HepG2 (cell line): ENCODE results near the gene HTR4. TPM values are rescaled to one million over a fixed set of nuclear protein-coding genes. Genes with fewer than 3 reads are reported as not detected.

ENCODE experiments used
- ATAC-seq: fragments of 200-7000 bp; cut with Tn5 transposase; 3 replicates; pipeline ENCODE4 v1.9.1; 2020; ENCODE audit warnings: mild to moderate bottlenecking, moderate library complexity
- BruUV-seq: library from RNA; stranded (reverse); fragments of 400-500 nt; replicated peaks from 2 replicates; lab custom pipeline; 2021; lab: Mats Ljungman, UMichigan
- CTCF ChIA-PET: fragments of 300-600 bp; formaldehyde crosslinking; extraction: SDS; loops from one replicate; lab custom pipeline; 2021; ENCODE audit warnings: low total read pairs, inconsistent platforms, low intra/inter-chr PET ratio; lab: Yijun Ruan, JAX
- POLR2A ChIA-PET: fragments of 350-600 bp; sonication (Branson Sonifier 250); formaldehyde crosslinking; loops from one replicate; lab custom pipeline; 2020; ENCODE audit warnings: antibody characterized with exemption, inconsistent platforms; lab: Yijun Ruan, JAX
- DNase-seq: peaks from one replicate; pipeline ENCODE4 v3.0.0-alpha.2; 2015; ENCODE audit warnings: low spot score
- FAIRE-seq: peaks from 3 replicates; lab custom pipeline; 2011; peaks lifted over from hg19 to GRCh38; lab: Jason Lieb, UNC
- H2AFZ ChIP-seq: one replicate; pipeline ENCODE4 v1.6.1; 2011; ENCODE audit warnings: low read length, inconsistent platforms
- H3K27ac ChIP-seq: fragments of 300-600 bp; 3 replicates; pipeline ENCODE4 v1.8.0; 2011; ENCODE audit warnings: mixed run types, mild to moderate bottlenecking, mixed read lengths, low read length, inconsistent platforms; ENCODE audit not compliant: insufficient read depth; ENCODE audit errors: extremely low read length
- H3K27me3 ChIP-seq, 2 experiments: fragments of 200-600 bp in 1 of 2; 2 replicates in 1 of 2; 3 replicates in 1 of 2; pipeline versions ENCODE4 v1.6.0 to v1.8.0; 2011; ENCODE audit warnings: low read length in 2 of 2, mild to moderate bottlenecking in 2 of 2, moderate library complexity in 2 of 2, inconsistent platforms in 1 of 2; ENCODE audit not compliant: insufficient read depth in 2 of 2, control insufficient read depth in 1 of 2
- H3K36me3 ChIP-seq, 2 experiments: fragments of 200-600 bp in 1 of 2; replicated peaks in 1 of 2; 2 replicates in 1 of 2; 3 replicates in 1 of 2; pipeline versions ENCODE4 v1.5.1 to v1.8.0; 2011; ENCODE audit warnings: low read length in 2 of 2, inconsistent platforms in 1 of 2; ENCODE audit not compliant: insufficient read depth in 2 of 2, control insufficient read depth in 1 of 2
- H3K4me1 ChIP-seq: 2 replicates; pipeline ENCODE4 v1.5.1; 2012; ENCODE audit warnings: low read length, inconsistent platforms; ENCODE audit not compliant: insufficient read depth
- H3K4me2 ChIP-seq: 2 replicates; pipeline ENCODE4 v1.6.0; 2011; ENCODE audit warnings: low read depth, low read length, inconsistent platforms
- H3K4me3 ChIP-seq, 3 experiments: fragments of 200-600 bp in 1 of 3; sonication (generic), shearing (Covaris generic) in 1 of 3; replicated peaks in 1 of 3; 2 replicates each; pipeline ENCODE4 v1.5.1; 2011 to 2016; ENCODE audit warnings: low read length in 3 of 3, inconsistent platforms in 2 of 3, low read depth in 2 of 3, mild to moderate bottlenecking in 2 of 3, control low read depth in 1 of 3, mixed read lengths in 1 of 3; ENCODE audit not compliant: insufficient read depth in 1 of 3
- H3K79me2 ChIP-seq: one replicate; pipeline ENCODE4 v1.6.1; 2011; ENCODE audit warnings: low read length, inconsistent platforms; ENCODE audit not compliant: insufficient read depth
- H3K9ac ChIP-seq: 2 replicates; pipeline ENCODE4 v1.6.0; 2011; ENCODE audit warnings: mild to moderate bottlenecking, low read depth, low read length, inconsistent platforms; ENCODE audit not compliant: insufficient read depth
- H3K9me3 ChIP-seq: 2 replicates; pipeline ENCODE4 v1.5.1; 2012; ENCODE audit warnings: mild to moderate bottlenecking, low read length
- H4K20me1 ChIP-seq: 2 replicates; pipeline ENCODE4 v1.6.0; 2011; ENCODE audit warnings: inconsistent platforms, mild to moderate bottlenecking, low read length, moderate library complexity; ENCODE audit not compliant: insufficient read depth
- BORCS8-MEF2B ChIP-seq: sonication (generic); formaldehyde crosslinking; IDR thresholded peaks from 2 replicates; pipeline ENCODE4 v1.8.0; 2022; ENCODE audit warnings: mild to moderate bottlenecking, missing genetic modification reagents
- HES4 ChIP-seq: sonication (generic); formaldehyde crosslinking; IDR thresholded peaks from 2 replicates; pipeline ENCODE4 v1.9.0; 2021; ENCODE audit warnings: mild to moderate bottlenecking, missing genetic modification reagents, borderline replicate concordance
- HHEX ChIP-seq: IDR thresholded peaks from 2 replicates; pipeline ENCODE4 v1.6.1; 2016; ENCODE audit warnings: control low read depth
- MYNN ChIP-seq: sonication (generic); formaldehyde crosslinking; IDR thresholded peaks from 2 replicates; pipeline ENCODE4 v1.4.0; 2020; ENCODE audit warnings: mild to moderate bottlenecking, low read depth, missing genetic modification reagents
- SUZ12 ChIP-seq: fragments of 150-350 bp; IDR thresholded peaks from 2 replicates; pipeline ENCODE4 v1.6.1; 2014; ENCODE audit warnings: low read depth, low read length
- TSC22D2 ChIP-seq: sonication (generic); formaldehyde crosslinking; IDR thresholded peaks from 2 replicates; pipeline ENCODE4 v1.5.1; 2020; ENCODE audit warnings: missing genetic modification reagents, mild to moderate bottlenecking, borderline replicate concordance
- XBP1 ChIP-seq: sonication (generic); formaldehyde crosslinking; IDR thresholded peaks from 2 replicates; pipeline ENCODE4 v1.5.0; 2020; ENCODE audit warnings: missing genetic modification reagents
- ZFAT ChIP-seq: sonication (generic); formaldehyde crosslinking; conservative IDR thresholded peaks from 2 replicates; pipeline ENCODE4 v1.8.1; 2023; ENCODE audit warnings: missing genetic modification reagents, inconsistent platforms
- WGBS: methylation state at CpG from one replicate; pipeline ENCODE4 v1.1.6; 2017; ENCODE audit warnings: low lambda C conversion rate; 5-methylcytosine and 5-hydroxymethylcytosine counted together
- in situ Hi-C: cut with HindIII; loops from 2 replicates; pipeline ENCODE4 v1.10.0; 2017; ENCODE audit warnings: low pct_unique_long_range_greater_than_20kb; ENCODE audit not compliant: extremely low pct_ligation_motif_present
- intact Hi-C: fragments of 100-400 bp; cut with micrococcal nuclease; formaldehyde crosslinking; loops from one replicate; pipeline ENCODE4 v1.10.0; 2022; ENCODE audit not compliant: unreplicated experiment
- polyA plus RNA-seq, 8 experiments: library from polyadenylated mRNA; depleted of rRNA in 3 of 8; stranded (reverse) in 7 of 8; unstranded in 1 of 8; fragments of >200 nt; fragmentation: Illumina TruSeq in 4 of 8; extraction: Trizol in 4 of 8; gene quantifications; 2 replicates each; pipeline versions ENCODE4 v1.2.1 to v1.2.3, GENCODE V29; 2011 to 2016; ENCODE audit warnings: low read depth in 4 of 8, missing spikeins in 1 of 8, mixed read lengths in 1 of 8; ENCODE audit not compliant: insufficient read depth in 1 of 8
- total RNA-seq, 5 experiments: library from RNA; depleted of rRNA; stranded (reverse); fragments of >200 nt; fragmentation: Illumina TruSeq; extraction: Trizol; gene quantifications; 2 replicates each; pipeline ENCODE4 v1.2.3, GENCODE V29; 2016; ENCODE audit warnings: low read depth in 1 of 5
- TF ChIP-seq, protein P1 (sequence below): sonication (generic); formaldehyde crosslinking; IDR thresholded peaks from 2 replicates; pipeline ENCODE4 v1.8.1; 2023; ENCODE audit warnings: missing genetic modification reagents, mild to moderate bottlenecking, borderline replicate concordance
- TF ChIP-seq, protein P2 (sequence below): sonication (generic); formaldehyde crosslinking; IDR thresholded peaks from one replicate; pipeline ENCODE4 v1.5.1; 2020; ENCODE audit warnings: mild to moderate bottlenecking, missing genetic modification reagents; ENCODE audit errors: not compliant biosample characterization

HTR4 gene
- total and polyA plus RNA-seq, 2 of the 13 experiments (the other 11 are each of a cell fraction or from before 2014, with no cell fraction given): not detected

DNA sequence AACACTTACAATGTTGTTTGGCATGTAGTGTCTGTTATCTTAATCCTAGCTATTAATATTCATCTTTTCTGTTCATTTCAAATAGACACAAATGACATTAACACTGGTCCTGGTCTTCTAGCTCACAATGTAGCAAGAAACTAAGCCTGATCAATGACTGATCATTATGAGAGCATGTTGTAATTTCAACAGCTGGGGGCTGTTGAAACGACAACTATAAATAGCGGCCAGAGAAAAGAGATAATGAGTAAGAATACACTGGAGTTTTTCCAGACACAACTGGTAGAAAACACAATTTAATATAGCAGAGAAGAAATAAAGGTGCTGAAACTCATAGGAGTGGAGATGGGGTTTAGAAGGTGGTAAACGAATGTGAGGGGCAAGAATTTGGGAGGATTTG lies 89.2 kb downstream of the HTR4 start:
- FAIRE-seq (no peak), DNase-seq (no peak), ATAC-seq (no peak)
- ChIA-PET POLR2A (no interaction called here), CTCF (no interaction called here)
- BruUV-seq: no TSS peak
- H3K27ac ChIP-seq: no peak overlapping the region
- no peak overlapping the region for H3K9ac ChIP-seq
- no peak overlapping the region for H3K4me3 ChIP-seq
- in situ Hi-C loops (no loop called here), intact Hi-C loops (no loop called here)
- H3K36me3 ChIP-seq: no peaks in the 10 kb centered on the region
- H3K27me3 ChIP-seq: no peaks in the 10 kb centered on the region; a peak in 1 of 5 replicates
- no peaks in the 10 kb centered on the region for H4K20me1 ChIP-seq
- TF ChIP-seq, protein P1, sequence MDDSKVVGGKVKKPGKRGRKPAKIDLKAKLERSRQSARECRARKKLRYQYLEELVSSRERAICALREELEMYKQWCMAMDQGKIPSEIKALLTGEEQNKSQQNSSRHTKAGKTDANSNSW (CRISPR knock-in tag): no peak
- TF ChIP-seq BORCS8-MEF2B (CRISPR knock-in tag) (no peak), HHEX (CRISPR knock-in tag) (no peak), HES4 (CRISPR knock-in tag) (no peak), MYNN (CRISPR knock-in tag) (no peak), XBP1 (CRISPR knock-in tag) (no peak), SUZ12 (no peak), ZFAT (no peak), TSC22D2 (CRISPR knock-in tag) (no peak)
- TF ChIP-seq, protein P2, sequence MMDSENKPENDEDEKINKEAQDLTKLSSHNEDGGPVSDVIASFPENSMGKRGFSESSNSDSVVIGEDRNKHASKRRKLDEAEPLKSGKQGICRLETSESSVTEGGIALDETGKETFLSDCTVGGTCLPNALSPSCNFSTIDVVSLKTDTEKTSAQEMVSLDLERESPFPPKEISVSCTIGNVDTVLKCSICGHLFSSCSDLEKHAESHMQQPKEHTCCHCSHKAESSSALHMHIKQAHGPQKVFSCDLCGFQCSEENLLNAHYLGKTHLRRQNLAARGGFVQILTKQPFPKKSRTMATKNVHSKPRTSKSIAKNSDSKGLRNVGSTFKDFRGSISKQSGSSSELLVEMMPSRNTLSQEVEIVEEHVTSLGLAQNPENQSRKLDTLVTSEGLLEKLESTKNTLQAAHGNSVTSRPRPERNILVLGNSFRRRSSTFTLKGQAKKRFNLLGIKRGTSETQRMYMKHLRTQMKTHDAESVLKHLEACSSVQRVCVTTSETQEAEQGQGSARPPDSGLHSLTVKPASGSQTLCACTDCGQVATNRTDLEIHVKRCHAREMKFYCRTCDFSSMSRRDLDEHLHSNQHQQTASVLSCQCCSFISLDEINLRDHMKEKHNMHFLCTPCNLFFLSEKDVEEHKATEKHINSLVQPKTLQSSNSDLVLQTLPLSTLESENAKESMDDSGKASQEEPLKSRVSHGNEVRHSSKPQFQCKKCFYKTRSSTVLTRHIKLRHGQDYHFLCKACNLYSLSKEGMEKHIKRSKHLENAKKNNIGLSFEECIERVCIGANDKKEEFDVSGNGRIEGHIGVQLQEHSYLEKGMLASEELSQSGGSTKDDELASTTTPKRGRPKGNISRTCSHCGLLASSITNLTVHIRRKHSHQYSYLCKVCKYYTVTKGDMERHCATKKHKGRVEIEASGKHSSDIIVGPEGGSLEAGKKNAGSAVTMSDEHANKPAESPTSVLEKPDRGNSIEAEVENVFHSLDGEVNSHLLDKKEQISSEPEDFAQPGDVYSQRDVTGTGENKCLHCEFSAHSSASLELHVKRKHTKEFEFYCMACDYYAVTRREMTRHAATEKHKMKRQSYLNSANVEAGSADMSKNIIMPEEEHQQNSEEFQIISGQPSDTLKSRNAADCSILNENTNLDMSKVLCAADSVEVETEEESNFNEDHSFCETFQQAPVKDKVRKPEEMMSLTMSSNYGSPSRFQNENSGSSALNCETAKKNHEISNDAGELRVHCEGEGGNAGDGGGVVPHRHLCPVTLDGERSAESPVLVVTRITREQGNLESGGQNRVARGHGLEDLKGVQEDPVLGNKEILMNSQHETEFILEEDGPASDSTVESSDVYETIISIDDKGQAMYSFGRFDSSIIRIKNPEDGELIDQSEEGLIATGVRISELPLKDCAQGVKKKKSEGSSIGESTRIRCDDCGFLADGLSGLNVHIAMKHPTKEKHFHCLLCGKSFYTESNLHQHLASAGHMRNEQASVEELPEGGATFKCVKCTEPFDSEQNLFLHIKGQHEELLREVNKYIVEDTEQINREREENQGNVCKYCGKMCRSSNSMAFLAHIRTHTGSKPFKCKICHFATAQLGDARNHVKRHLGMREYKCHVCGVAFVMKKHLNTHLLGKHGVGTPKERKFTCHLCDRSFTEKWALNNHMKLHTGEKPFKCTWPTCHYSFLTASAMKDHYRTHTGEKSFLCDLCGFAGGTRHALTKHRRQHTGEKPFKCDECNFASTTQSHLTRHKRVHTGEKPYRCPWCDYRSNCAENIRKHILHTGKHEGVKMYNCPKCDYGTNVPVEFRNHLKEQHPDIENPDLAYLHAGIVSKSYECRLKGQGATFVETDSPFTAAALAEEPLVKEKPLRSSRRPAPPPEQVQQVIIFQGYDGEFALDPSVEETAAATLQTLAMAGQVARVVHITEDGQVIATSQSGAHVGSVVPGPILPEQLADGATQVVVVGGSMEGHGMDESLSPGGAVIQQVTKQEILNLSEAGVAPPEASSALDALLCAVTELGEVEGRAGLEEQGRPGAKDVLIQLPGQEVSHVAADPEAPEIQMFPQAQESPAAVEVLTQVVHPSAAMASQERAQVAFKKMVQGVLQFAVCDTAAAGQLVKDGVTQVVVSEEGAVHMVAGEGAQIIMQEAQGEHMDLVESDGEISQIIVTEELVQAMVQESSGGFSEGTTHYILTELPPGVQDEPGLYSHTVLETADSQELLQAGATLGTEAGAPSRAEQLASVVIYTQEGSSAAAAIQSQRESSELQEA (CRISPR knock-in tag): no peak
- H3K4me1 ChIP-seq: peaks cover 8% of the 10 kb centered on the region; the same call in 1 of the 2 replicates
- H3K9me3 ChIP-seq: no peaks in the 10 kb centered on the region
- H3K4me2 ChIP-seq: no peak overlapping the region
- H2AFZ ChIP-seq: no peak overlapping the region
- 0% methylated on average over 3 of the region's 3 CpGs for WGBS
- H3K79me2 ChIP-seq: no peaks in the 10 kb centered on the region
